Glutamatergic neuron (in vitro differentiated cells): ENCODE measurements around the gene EXOC6B. TPM values are rescaled to one million over a fixed set of nuclear protein-coding genes. Genes with fewer than 3 reads are reported as not detected.

Experiments used
- DNase-seq: peaks from one replicate; pipeline ENCODE4 v3.0.0; 2022
- H3K27ac Mint-ChIP-seq: one replicate; pipeline ENCODE4 v1.8.0; 2020; ENCODE audit warnings: mild to moderate bottlenecking, mixed read lengths, inconsistent platforms; ENCODE audit not compliant: unreplicated experiment
- H3K27me3 Mint-ChIP-seq: one replicate; pipeline ENCODE4 v1.8.0; 2020; ENCODE audit warnings: mild to moderate bottlenecking, moderate library complexity, mixed read lengths, inconsistent platforms; ENCODE audit not compliant: unreplicated experiment
- H3K36me3 Mint-ChIP-seq: one replicate; pipeline ENCODE4 v1.8.0; 2020; ENCODE audit warnings: mild to moderate bottlenecking, mixed read lengths, inconsistent platforms; ENCODE audit not compliant: unreplicated experiment
- H3K4me1 Mint-ChIP-seq: one replicate; pipeline ENCODE4 v1.8.0; 2020; ENCODE audit warnings: mild to moderate bottlenecking, low read depth, mixed read lengths, inconsistent platforms; ENCODE audit not compliant: unreplicated experiment
- H3K4me3 Mint-ChIP-seq: one replicate; pipeline ENCODE4 v1.8.0; 2020; ENCODE audit warnings: mild to moderate bottlenecking, mixed read lengths, inconsistent platforms; ENCODE audit not compliant: unreplicated experiment
- H3K9me3 Mint-ChIP-seq: one replicate; pipeline ENCODE4 v1.8.0; 2020; ENCODE audit warnings: mild to moderate bottlenecking, moderate library complexity, mixed read lengths, inconsistent platforms; ENCODE audit not compliant: unreplicated experiment
- CTCF ChIP-seq: fragments of 200-600 bp; sonication (generic); IDR thresholded peaks from one replicate; pipeline ENCODE4 v1.5.0; 2021; ENCODE audit not compliant: partially characterized antibody, unreplicated experiment
- total RNA-seq: library from RNA; stranded (reverse); fragmentation: NEBNext Ultra II Directional; extraction: Animal tissue kit (Norgen Biotek cat#: 25700); gene quantifications from one replicate; pipeline ENCODE4 v1.2.1, GENCODE V29; 2021; ENCODE audit not compliant: unreplicated experiment

Gene EXOC6B
- total RNA-seq, 1 donor from 2014 or later, result 34.5 TPM

- DNase-seq, result no peak
These were observed 669.0 kb downstream of the EXOC6B start for GRCh38 chr2:72156872-72157271.

GRCh38 chr2:72155737-72156136, 670.1 kb downstream of the EXOC6B start:
- H3K27ac Mint-ChIP-seq, result no peak overlapping the region
- peaks cover 5% of the 10 kb centered on the region for H3K27me3 Mint-ChIP-seq
- peaks cover 8% of the 10 kb centered on the region for H3K4me1 Mint-ChIP-seq
- H3K9me3 Mint-ChIP-seq, result peaks cover 7% of the 10 kb centered on the region
- H3K4me3 Mint-ChIP-seq, result no peak overlapping the region
- no peak for DNase-seq
- no peak for TF ChIP-seq CTCF
- H3K36me3 Mint-ChIP-seq, result no peaks in the 10 kb centered on the region

More at GRCh38 chr2:72156872-72157271, 669.0 kb downstream of the EXOC6B start:
- peaks cover 4% of the 10 kb centered on the region for H3K27me3 Mint-ChIP-seq
- H3K27ac Mint-ChIP-seq, result no peak overlapping the region
- H3K4me3 Mint-ChIP-seq, result no peak overlapping the region
- TF ChIP-seq CTCF, result no peak
- H3K4me1 Mint-ChIP-seq, result peaks cover 10% of the 10 kb centered on the region
- H3K9me3 Mint-ChIP-seq, result peaks cover 5% of the 10 kb centered on the region
- no peaks in the 10 kb centered on the region for H3K36me3 Mint-ChIP-seq

GRCh38 chr2:72155151-72155550, 670.7 kb downstream of the EXOC6B start:
- no peak overlapping the region for H3K27ac Mint-ChIP-seq
- TF ChIP-seq CTCF, result no peak
- no peak overlapping the region for H3K4me3 Mint-ChIP-seq
- no peaks in the 10 kb centered on the region for H3K36me3 Mint-ChIP-seq
- peaks cover 7% of the 10 kb centered on the region for H3K27me3 Mint-ChIP-seq
- peaks cover 8% of the 10 kb centered on the region for H3K4me1 Mint-ChIP-seq
- DNase-seq, result no peak
- H3K9me3 Mint-ChIP-seq, result peaks cover 7% of the 10 kb centered on the region

- H3K36me3 Mint-ChIP-seq, result no peaks in the 10 kb centered on the region
- H3K4me1 Mint-ChIP-seq, result peaks cover 11% of the 10 kb centered on the region
- TF ChIP-seq CTCF, result no peak
- no peak overlapping the region for H3K27ac Mint-ChIP-seq
- H3K27me3 Mint-ChIP-seq, result peaks cover 9% of the 10 kb centered on the region
- DNase-seq, result no peak
- no peak overlapping the region for H3K4me3 Mint-ChIP-seq
- H3K9me3 Mint-ChIP-seq, result peaks cover 7% of the 10 kb centered on the region
These were observed 671.4 kb downstream of the EXOC6B start for GRCh38 chr2:72154386-72154975.

GRCh38 chr2:72153924-72154323, 671.9 kb downstream of the EXOC6B start:
- TF ChIP-seq CTCF, result no peak
- no peaks in the 10 kb centered on the region for H3K36me3 Mint-ChIP-seq
- H3K4me3 Mint-ChIP-seq, result no peak overlapping the region
- peaks cover 11% of the 10 kb centered on the region for H3K4me1 Mint-ChIP-seq
- no peak for DNase-seq
- peaks cover 11% of the 10 kb centered on the region for H3K9me3 Mint-ChIP-seq
- H3K27ac Mint-ChIP-seq, result no peak overlapping the region
- peaks cover 12% of the 10 kb centered on the region for H3K27me3 Mint-ChIP-seq
